Heart left ventricle (tissue), 16 donors: ENCODE measurements around the gene TINAG. TPM values are rescaled to one million over a fixed set of nuclear protein-coding genes. Genes with fewer than 3 reads are reported as not detected.

Experiments used
- ATAC-seq, 4 donors: fragments of 200-7000 bp; cut with Tn5 transposase; one replicate each; pipeline ENCODE4 v1.9.1; 2020 to 2022; ENCODE audit warnings: moderate library complexity in 4 of 4, mild to moderate bottlenecking in 3 of 4, moderate number of reproducible peaks in 1 of 4
- DNase-seq, 5 donors: peaks; one replicate each; pipeline ENCODE4 v3.0.0-alpha.2; 2020
- H3K27ac ChIP-seq, 12 donors: fragments of 200-600 bp; sonication (generic) in 4 of 12; one replicate each; pipeline versions ENCODE4 v1.5.0 to v1.8.0; 2016 to 2022; ENCODE audit warnings: mild to moderate bottlenecking in 2 of 12
- H3K27me3 ChIP-seq, 9 donors: fragments of 200-600 bp; sonication (generic) in 2 of 9; one replicate each; pipeline versions ENCODE4 v1.5.1 to v1.8.0; 2016 to 2022; ENCODE audit warnings: mild to moderate bottlenecking in 3 of 9
- H3K36me3 ChIP-seq, 9 donors: fragments of 200-600 bp; sonication (generic) in 2 of 9; one replicate each; pipeline versions ENCODE4 v1.5.0 to v1.8.0; 2018 to 2022; ENCODE audit warnings: mild to moderate bottlenecking in 2 of 9
- H3K4me1 ChIP-seq, 12 donors: fragments of 200-600 bp; sonication (generic) in 4 of 12; one replicate each; pipeline versions ENCODE4 v1.5.0 to v1.8.0; 2016 to 2022; ENCODE audit warnings: mild to moderate bottlenecking in 3 of 12
- H3K4me3 ChIP-seq, 12 donors: fragments of 200-600 bp; sonication (generic) in 4 of 12; one replicate each; pipeline versions ENCODE4 v1.5.0 to v1.8.0; 2017 to 2022; ENCODE audit warnings: mild to moderate bottlenecking in 9 of 12, moderate library complexity in 4 of 12
- H3K9me3 ChIP-seq, 12 donors: fragments of 200-600 bp; sonication (generic) in 4 of 12; one replicate each; pipeline versions ENCODE4 v1.5.0 to v1.8.0; 2016 to 2022; ENCODE audit warnings: mild to moderate bottlenecking in 1 of 12
- POLR2A ChIP-seq, 2 donors: fragments of 450-650 bp; IDR thresholded peaks; one replicate each; pipeline ENCODE4 v1.6.1; 2017; ENCODE audit warnings: antibody characterized with exemption in 2 of 2, mild to moderate bottlenecking in 2 of 2, moderate library complexity in 2 of 2
- WGBS, 4 donors: extraction: QIAGEN DNeasy Blood & Tissue Kit in 2 of 4; methylation state at CpG; one replicate each; pipeline versions ENCODE4 v1.1.5 to v1.1.7; 2013 to 2018; 5-methylcytosine and 5-hydroxymethylcytosine counted together
- intact Hi-C, 10 donors: fragments of 100-400 bp; cut with DNase I; formaldehyde crosslinking; loops; one replicate each; pipeline versions ENCODE4 v1.11.1 to v1.14.2; 2022
- polyA plus RNA-seq, 2 donors: library from polyadenylated mRNA; stranded (reverse); fragments of 200-250 nt; gene quantifications; one replicate each; pipeline ENCODE4 v1.2.3, GENCODE V29; 2013
- total RNA-seq, 9 donors: library from RNA; depleted of rRNA in 2 of 9; stranded (reverse); fragments of >200 nt in 2 of 9; fragmentation: NEBNext Ultra II Directional in 3 of 9; extraction: Animal tissue kit (Norgen Biotek cat#: 25700) in 3 of 9; gene quantifications; one replicate each; pipeline versions ENCODE4 v1.1.0 to v1.2.4, GENCODE V29; 2016 to 2023
- TF ChIP-seq, protein P1 (sequence below), 12 donors: fragments of 200-600 bp; sonication (generic) in 4 of 12; IDR thresholded peaks; one replicate each; pipeline versions ENCODE4 v1.5.0 to v1.8.0; 2018 to 2022; ENCODE audit warnings: antibody characterized with exemption in 12 of 12, mild to moderate bottlenecking in 5 of 12
- donor health status: ischemic (EF 13 %, LVEDD 7.1; RV severe dilation, severe dysfunction).
- donor health status: healthy with polysubstance abuse.
- donor health status: DM: no; HTN: yes; CAD: no.
- donor health status: DM: no; HTN: no; CAD: no.
- donor health status: ischemic (EF 25% LVEDD 6.9; RV normal size, moderate dysfunction).
- donor health status: ischemic (EF 25% LVEDD 5.7; RV mildly dilated, moderate dysfunction).
- donor health status: healthy.
- donor health status: DM: yes; HTN: yes; CAD: no.
- donor health status: ischemic (EF 35%, LVEDD 5.7; RV mildly dilated, moderate dysfunction).
- donor health status: nonischemic (EF 11% LVEDD 7.7; RV severe dilation, severe dysfunction).
- donor health status: DM: yes; HTN: yes; CAD: no.
- donor health status: PGD.
- donor health status: ischemic (EF 29% LVEDD 5.4; RV normal size, mild dysfunction).
- donor health status: nonischemic (EF 23%, LVEDD 6.1; RV moderate dilation, normal function).

The TINAG gene
- total and polyA plus RNA-seq, 11 donors, result 0.15 to 0.56 (median 0.43) TPM; not detected in 1

GRCh38 chr6:54286141-54286540, 22.1 kb upstream of the TINAG start:
- Histone ChIP-seq H3K27me3 (no peaks in the 10 kb centered on the region), H3K4me3 (no peak overlapping the region), H3K4me1 (no peaks in the 10 kb centered on the region), H3K9me3 (no peaks in the 10 kb centered on the region), H3K36me3 (no peaks in the 10 kb centered on the region), H3K27ac (no peak overlapping the region)
- DNase-seq, result no peak
- ATAC-seq, result no peak
- intact Hi-C loops, result no loop called here
- no peak for TF ChIP-seq POLR2A (IDR thresholded peaks at IDR 0.05)
- TF ChIP-seq, protein P1, sequence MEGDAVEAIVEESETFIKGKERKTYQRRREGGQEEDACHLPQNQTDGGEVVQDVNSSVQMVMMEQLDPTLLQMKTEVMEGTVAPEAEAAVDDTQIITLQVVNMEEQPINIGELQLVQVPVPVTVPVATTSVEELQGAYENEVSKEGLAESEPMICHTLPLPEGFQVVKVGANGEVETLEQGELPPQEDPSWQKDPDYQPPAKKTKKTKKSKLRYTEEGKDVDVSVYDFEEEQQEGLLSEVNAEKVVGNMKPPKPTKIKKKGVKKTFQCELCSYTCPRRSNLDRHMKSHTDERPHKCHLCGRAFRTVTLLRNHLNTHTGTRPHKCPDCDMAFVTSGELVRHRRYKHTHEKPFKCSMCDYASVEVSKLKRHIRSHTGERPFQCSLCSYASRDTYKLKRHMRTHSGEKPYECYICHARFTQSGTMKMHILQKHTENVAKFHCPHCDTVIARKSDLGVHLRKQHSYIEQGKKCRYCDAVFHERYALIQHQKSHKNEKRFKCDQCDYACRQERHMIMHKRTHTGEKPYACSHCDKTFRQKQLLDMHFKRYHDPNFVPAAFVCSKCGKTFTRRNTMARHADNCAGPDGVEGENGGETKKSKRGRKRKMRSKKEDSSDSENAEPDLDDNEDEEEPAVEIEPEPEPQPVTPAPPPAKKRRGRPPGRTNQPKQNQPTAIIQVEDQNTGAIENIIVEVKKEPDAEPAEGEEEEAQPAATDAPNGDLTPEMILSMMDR (IDR thresholded peaks at IDR 0.05), result no peak

DNA sequence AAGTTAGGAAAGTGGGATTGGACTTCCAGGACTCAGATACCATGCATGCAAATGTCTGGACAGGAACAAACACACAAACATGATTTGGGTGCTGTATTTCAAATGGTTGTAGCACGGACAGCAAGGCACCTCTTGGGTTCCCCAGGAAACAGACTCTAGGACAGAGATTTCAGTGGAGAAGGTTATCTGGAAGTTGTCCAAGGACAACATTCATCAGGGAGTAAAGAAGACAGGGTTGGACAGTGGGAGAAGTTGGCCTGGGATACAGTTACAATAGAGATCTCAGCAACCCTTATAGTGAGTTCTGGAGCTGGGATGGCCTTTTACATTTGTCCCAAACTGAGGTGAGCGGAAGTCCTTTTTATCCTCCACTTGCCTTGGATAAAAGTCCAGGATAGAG, 19.8 kb upstream of the TINAG start:
- Histone ChIP-seq H3K36me3 (no peaks in the 10 kb centered on the region), H3K27ac (no peak overlapping the region), H3K4me3 (no peak overlapping the region), H3K4me1 (no peaks in the 10 kb centered on the region), H3K27me3 (no peaks in the 10 kb centered on the region), H3K9me3 (no peaks in the 10 kb centered on the region)
- no peak for TF ChIP-seq POLR2A (IDR thresholded peaks at IDR 0.05)
- TF ChIP-seq, protein P1 (IDR thresholded peaks at IDR 0.05), result no peak
- no peak for DNase-seq
- WGBS, 4 donors, result 77 to 86% (median 80%) methylated on average over 2 of the region's 2 CpGs
- ATAC-seq, result no peak
- intact Hi-C loops, result no loop called here

GRCh38 chr6:54289426-54289825, 18.8 kb upstream of the TINAG start:
- no peaks in the 10 kb centered on the region for H3K36me3 ChIP-seq
- H3K27me3 ChIP-seq, result no peaks in the 10 kb centered on the region
- TF ChIP-seq, protein P1 (IDR thresholded peaks at IDR 0.05), result no peak
- no peak for TF ChIP-seq POLR2A (IDR thresholded peaks at IDR 0.05)
- no peak overlapping the region for H3K4me3 ChIP-seq
- H3K4me1 ChIP-seq, result no peaks in the 10 kb centered on the region
- H3K27ac ChIP-seq, result no peak overlapping the region
- no peak for ATAC-seq
- intact Hi-C loops, result no loop called here
- no peaks in the 10 kb centered on the region for H3K9me3 ChIP-seq
- WGBS, 4 donors, result 67 to 83% (median 77%) methylated on average over 4 of the region's 4 CpGs
- DNase-seq, result no peak

GRCh38 chr6:54291146-54291545, 17.1 kb upstream of the TINAG start:
- no peak overlapping the region for H3K4me3 ChIP-seq
- ATAC-seq, result peak in 3 of 4 donors; percentile 45 to 59 (median 53)
- intact Hi-C loops, result no loop called here

More at GRCh38 chr6:54291146-54291545, 17.1 kb upstream of the TINAG start:
- Histone ChIP-seq H3K36me3 (no peaks in the 10 kb centered on the region), H3K4me1 (no peaks in the 10 kb centered on the region), H3K27me3 (no peaks in the 10 kb centered on the region), H3K9me3 (no peaks in the 10 kb centered on the region), H3K27ac (peak overlapping the region in 1 of 12 donors; percentile 7)
- DNase-seq, result no peak
- 58 to 61% (median 59%) methylated on average over 2 of the region's 2 CpGs for WGBS, 4 donors
- no peak for TF ChIP-seq POLR2A (IDR thresholded peaks at IDR 0.05)
- TF ChIP-seq, protein P1 (IDR thresholded peaks at IDR 0.05), result no peak
